ENCODE data around the gene GABRG1. TPM values are rescaled to one million over a fixed set of nuclear protein-coding genes. Genes with fewer than 3 reads are reported as not detected.

The GABRG1 gene
- total RNA-seq = not detected in 2 replicates

DNA sequence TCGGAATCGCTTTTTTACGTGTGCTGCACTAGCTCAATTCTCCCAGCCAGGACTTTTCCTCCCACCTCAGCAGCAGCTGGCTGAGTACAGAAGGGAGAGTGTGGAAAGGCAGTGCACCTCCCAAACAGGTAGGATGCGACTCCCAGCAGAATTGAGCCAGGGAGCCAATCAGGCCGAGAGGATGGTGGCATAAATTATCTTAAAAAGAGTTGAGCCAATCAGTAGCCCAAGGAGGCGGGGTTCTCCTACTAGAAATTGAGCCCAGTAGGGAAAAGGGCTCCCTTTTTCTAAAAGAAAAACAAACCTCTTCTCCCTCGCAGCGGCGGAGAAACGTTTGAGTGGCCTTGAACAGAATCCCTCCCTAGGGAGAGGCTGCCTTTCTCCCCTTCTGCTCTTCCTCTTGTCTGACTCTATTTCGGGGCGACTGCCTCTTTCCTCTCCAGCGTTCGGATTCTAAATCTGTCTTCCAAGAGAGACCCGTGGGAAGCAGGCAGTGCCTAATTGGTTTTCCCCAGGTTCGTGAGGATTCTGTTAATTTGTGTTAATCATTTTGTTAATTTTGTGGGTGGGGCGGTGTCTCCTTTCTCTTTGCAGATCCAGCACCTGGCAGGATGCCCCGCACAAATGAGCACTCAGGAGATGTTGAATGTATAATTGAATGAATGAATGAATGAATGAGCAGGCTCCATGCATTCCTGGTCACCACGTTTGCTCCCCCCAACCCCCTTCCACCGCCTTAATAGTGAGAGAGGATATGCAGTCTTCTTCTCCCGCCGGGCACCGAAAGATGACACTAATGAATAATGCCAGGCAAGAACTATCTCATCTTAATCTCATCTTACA lies at the start of gene GABRG1:
TSS of gene GABRG1 (minus strand) at position 142 of the 843 bp plus-strand sequence. CDS start at position 1, 141 bp downstream.
- no peak for DNase-seq (ENCODE audit: extremely low read depth, low read depth, low spot score)

DNA sequence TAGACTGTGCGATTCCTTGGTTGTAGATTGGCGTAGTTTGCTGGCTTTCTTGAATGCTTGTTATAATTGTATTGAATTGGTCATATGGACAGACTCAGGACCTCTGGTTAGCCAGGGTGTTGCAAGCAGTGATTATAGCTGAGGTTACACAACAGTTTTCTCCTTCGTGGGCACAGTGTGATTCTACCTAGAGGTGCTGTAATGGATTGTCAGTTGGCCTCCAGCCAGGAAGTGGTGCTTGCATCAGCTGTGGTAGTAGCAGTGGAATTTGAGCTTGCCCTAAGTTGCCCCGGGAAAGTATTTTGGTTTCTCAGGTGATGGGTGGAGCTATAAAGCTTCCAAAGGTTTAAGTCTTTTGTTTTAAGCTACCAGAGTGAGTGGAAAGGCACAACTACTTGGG lies 23.1 kb upstream of the GABRG1 start:
- DNase-seq (ENCODE audit: extremely low read depth, low read depth, low spot score) = no peak

- no peak for DNase-seq (ENCODE audit: extremely low read depth, low read depth, low spot score)
These were observed 7.7 kb upstream of the GABRG1 start for GRCh38 chr4:46131498-46132057.

GRCh38 chr4:46124773-46125413 lies 1.0 kb upstream of the GABRG1 start:
- no peak for DNase-seq (ENCODE audit: extremely low read depth, low read depth, low spot score)

GRCh38 chr4:46081674-46082073 lies 42.2 kb downstream of the GABRG1 start:
- no peak for DNase-seq (ENCODE audit: extremely low read depth, low read depth, low spot score)

GRCh38 chr4:46081248-46081647 lies 42.6 kb downstream of the GABRG1 start:
- DNase-seq (ENCODE audit: extremely low read depth, low read depth, low spot score) = no peak

DNA sequence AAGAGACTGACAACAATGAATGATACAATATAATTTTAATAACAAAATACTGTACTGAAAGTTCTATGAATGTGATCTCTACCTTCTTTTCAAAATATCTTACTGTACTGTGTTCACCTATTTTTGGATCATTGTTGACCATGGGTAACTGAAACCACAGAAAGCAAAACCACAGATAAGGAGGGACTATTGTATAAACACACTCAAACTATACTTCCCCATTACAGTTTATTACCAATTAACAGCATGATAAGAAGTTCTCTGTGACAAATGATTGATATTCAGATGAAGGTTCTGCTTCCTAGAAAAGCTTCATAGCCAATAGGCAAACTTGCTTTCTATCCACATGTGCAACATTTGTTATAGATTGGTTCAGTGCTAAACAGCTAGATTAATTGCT lies 50.1 kb downstream of the GABRG1 start:
- DNase-seq (ENCODE audit: extremely low read depth, low read depth, low spot score) = no peak

DNA sequence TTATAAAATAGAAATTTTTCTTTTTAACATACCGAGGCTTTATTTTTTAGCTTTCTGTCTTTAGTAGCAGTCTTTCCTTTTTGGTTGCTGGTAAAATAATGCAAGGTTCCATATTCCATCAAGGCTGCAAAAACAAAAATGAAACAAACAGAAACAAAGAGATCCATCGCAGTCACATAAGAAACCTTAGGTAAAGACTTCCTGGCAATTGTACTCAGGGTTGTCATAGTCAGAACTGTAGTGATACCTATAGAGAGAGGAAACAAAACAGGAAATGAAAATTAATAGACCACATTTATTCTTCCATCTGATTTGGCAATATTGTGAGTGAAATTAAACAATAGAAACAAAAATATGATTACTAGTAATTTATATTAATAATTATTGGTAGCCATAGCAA lies 72.5 kb downstream of the GABRG1 start:
- DNase-seq (ENCODE audit: extremely low read depth, low read depth, low spot score) = no peak

DNA sequence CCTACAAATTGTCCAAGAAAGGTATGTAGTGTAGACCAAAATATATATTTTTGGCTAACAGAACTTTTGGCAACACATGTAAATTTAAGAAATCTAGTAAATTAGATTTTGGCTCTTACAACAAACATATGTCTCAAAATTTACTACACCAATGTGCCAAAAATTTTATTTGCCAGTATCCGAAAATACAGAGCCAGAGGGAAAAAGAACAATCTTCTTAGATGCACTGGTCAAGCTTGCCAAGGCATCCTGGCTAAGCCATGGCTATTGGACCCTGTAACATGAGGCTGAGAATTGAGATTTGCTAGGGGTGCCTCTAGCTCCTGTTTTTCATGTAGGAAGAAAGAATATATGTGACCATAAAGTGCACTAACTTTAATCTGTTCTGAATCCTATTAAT lies 91.8 kb downstream of the GABRG1 start:
- no peak for DNase-seq (ENCODE audit: extremely low read depth, low read depth, low spot score)

DNA sequence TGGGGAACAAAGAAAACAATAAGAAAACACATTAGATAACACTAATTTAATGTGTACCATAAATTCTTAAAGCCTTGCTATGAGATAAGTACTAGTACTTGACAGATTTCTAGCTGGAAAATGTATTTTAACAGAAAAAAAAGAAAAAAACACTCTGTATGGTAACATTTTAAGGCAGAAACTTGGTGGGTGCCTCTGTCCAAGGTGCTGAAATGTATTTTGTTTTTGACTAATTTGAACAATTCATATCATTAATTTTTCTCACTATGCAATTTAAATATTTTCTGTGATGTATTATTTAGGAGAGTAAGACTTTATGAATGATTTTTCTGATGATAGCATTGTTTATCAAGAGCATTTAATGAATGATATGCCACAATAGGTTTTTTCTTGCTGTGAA lies 107.5 kb downstream of the GABRG1 start:
- DNase-seq (ENCODE audit: extremely low read depth, low read depth, low spot score) = no peak

DNA sequence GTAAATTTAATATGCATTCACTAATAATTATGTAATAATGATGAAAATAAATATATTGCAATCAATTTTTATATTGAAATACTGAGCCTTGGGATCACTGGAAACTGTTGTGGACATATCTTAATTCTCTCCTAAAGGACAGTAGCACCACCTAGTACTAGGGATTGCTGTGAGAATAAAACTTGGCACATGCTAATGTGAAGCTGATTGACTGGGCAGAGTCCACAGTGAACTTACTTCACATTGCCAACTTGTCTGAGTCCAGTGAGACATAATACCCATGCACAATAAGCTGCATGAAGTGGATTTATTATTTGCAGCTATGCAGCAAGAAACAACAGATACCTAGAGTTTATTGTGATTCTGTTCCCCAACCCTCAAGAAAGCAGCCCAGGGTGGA lies 131.1 kb downstream of the GABRG1 start:
- DNase-seq (ENCODE audit: extremely low read depth, low read depth, low spot score) = no peak

- DNase-seq (ENCODE audit: extremely low read depth, low read depth, low spot score) = no peak
These were observed 134.1 kb downstream of the GABRG1 start for GRCh38 chr4:45989775-45990174.

- no peak for DNase-seq (ENCODE audit: extremely low read depth, low read depth, low spot score)
These were observed 136.0 kb downstream of the GABRG1 start for GRCh38 chr4:45987858-45988257.

Data from glomerular endothelial cell (primary cell).